CD4-positive, alpha-beta T cell treated with Interferon gamma for 1 hour (primary cell): ENCODE measurements around the gene PLP2.
"Not testable (repeated sequence)": the region's sequence is repeated elsewhere in the genome, so short reads cannot be mapped to it uniquely, and the experiment has no call there.

Experiments
- DNase-seq: peaks from one replicate; pipeline ENCODE4 v3.0.0-alpha.2; 2020

PLP2 gene

GRCh38 chrX:49164589-49165360 is 6.9 kb upstream of the PLP2 start:
- DNase-seq = no peak

DNA sequence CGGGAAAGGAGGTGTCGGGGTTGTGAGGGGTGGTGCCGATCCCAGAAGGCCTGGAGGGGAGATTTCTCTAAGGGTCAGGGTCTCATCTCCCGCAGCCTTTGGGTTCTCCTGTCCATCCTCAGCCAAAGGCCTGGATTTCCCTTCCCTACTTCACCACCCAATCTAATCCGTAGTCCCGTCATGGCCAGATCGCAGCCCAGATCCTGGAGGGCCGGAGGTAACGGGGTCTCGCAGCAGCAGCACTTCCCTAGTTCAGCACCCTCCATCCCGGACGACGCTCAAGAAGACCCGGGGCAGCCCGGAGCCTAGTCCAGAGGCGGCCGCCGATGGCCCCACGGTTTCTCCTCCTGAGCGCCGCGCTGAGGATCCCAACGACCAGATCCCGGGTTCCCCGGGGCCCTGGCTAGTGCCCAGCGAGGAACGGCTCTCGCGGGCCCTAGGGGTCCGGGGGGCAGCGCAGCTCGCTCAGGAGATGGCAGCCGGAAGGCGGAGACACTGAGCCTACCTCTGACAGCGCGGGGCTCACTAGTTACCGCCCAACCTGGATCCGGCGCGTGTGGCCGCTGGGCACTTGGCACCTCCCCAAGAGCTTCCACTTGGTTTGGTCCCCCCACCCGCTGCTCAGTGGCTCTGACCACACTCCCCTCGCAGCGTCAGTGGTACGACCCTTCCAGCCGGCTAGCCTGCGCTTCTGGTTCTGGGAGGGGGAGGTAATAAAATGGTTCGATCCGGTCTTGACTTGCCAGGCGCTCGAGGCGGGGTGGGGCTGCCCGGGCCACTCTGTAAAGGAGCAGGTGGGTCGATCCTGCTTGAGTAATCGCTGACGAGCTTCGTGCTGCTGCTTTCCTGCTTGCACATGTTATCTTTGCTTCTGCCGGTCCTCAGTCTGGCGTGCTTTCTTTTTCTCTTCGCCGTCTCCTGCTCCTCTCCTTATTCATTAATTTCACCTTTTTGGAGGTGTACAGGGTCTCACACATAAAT is 5.5 kb upstream of the PLP2 start:
- peak; percentile 84 for DNase-seq

GRCh38 chrX:49166914-49167739 is 4.6 kb upstream of the PLP2 start:
- peak; percentile 77 for DNase-seq

DNA sequence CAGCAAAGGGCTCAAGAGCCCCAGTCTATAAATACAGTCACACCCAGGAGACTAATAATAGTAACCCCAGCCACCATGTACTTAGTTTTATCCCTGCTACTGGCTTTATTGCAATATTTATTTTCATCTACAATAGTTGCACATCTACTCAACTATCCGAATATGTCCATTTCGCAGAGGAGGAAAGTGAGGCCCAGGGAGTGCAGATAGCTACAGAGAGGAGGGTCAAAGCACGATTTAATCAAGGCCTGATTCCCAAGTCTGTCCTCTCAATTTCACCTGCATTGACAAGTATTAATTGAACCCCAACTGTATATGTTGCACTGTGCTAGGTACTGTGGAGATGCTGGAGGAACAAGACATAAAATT is 4.0 kb upstream of the PLP2 start:
- DNase-seq = no peak

- peak; percentile 76 for DNase-seq
These were observed 632 bp downstream of the PLP2 start for GRCh38 chrX:49172280-49172780.

- DNase-seq = not testable (repeated sequence)
These were observed 1.8 kb downstream of the PLP2 start for GRCh38 chrX:49173544-49173943.

- no peak for DNase-seq
These were observed 3.0 kb downstream of the PLP2 start for GRCh38 chrX:49174723-49175122.

GRCh38 chrX:49175435-49176274 is 4.0 kb downstream of the PLP2 start:
- DNase-seq = no peak

- DNase-seq = peak; percentile 46
These were observed 5.0 kb downstream of the PLP2 start for GRCh38 chrX:49176421-49177326.

GRCh38 chrX:49177338-49177833 is 5.7 kb downstream of the PLP2 start:
- DNase-seq = peak; percentile 34

- no peak for DNase-seq
These were observed 6.3 kb downstream of the PLP2 start for GRCh38 chrX:49177873-49178480.

DNA sequence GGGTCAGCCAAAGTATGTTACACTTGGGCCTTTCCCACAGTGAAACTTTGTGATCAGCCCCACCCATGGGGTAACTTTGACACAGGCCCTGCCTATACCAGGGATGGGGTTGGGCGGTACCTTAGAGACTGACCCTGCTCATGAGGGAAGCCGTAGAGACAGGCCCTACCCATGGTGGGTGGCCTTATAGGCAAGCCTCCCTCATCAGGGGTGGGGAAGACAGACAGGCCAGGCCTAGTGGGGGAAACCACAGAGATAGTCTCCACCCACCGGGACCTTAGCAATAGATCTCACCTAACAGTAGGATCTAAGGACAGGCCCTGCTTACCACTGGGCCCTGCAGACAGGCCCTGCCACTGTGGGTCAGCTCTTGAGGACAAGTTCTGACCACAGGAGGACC is 6.8 kb downstream of the PLP2 start:
- no peak for DNase-seq

- no peak for DNase-seq
These were observed 7.7 kb downstream of the PLP2 start for GRCh38 chrX:49179358-49179757.

DNA sequence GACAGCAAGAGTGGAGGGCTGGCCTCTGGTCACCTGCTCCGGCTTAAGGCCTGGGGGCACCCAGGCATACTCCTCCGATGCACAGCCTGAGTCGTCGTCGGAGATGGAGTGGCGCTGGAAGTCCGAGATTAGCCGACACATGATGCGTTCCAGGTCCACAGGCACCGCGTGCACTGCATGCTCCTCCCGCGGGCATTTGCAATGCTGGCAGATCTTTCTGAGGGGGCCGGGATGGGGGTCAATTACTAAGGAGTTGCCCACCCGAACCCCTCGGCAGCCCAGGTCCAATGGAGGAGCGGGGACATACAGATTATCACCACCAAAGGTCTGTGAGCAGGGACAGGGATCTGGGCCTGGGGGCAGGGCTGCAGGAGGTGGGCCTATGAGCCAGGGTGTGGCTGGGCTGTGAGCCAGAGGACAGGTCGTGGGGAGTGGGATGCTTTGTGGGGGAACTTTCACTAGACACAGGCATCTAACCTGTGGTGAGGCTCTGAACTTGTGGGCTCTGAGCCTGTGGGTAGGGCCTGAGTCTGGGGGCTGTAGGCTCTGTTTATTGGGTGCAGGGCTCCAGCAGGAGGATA is 12.1 kb downstream of the PLP2 start:
- DNase-seq = no peak

GRCh38 chrX:49184294-49185281 is 12.9 kb downstream of the PLP2 start:
- DNase-seq = peak; percentile 31

- DNase-seq = peak; percentile 75
These were observed 14.7 kb downstream of the PLP2 start, which contains the start of gene PRICKLE3 for GRCh38 chrX:49186125-49187027. Gene PRICKLE3, minus strand, starts transcription at chrX:49186373. Its CDS starts 76 bp downstream, at chrX:49186297.

DNA sequence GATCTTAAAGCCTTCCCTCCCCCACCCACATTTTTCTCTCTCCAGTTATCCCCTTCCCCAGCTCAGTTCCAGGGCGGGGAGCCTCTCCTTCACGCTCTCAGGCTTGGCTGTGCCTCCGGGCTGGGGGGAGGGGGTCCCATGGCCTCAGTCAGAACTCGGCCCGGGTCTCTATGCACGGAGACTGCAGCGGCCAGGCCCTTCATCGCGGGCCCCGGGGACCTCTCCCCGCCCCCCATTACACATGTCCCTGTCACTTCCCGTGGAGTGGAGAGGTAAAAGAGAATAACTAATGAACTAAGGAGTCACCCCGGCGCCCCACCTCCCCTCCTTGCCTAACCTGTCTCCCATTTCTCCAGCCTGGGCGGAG is 15.3 kb downstream of the PLP2 start:
- no peak for DNase-seq
